Epithelial cell of prostate (primary cell): ENCODE measurements around the gene BMERB1.
"Not testable (repeated sequence)": the region's sequence is repeated elsewhere in the genome, so short reads cannot be mapped to it uniquely, and the experiment has no call there.

Experiments
- DNase-seq: peaks from one replicate; pipeline ENCODE4 v3.0.0-alpha.2; 2011; ENCODE audit warnings: low read depth, low spot score
- H3K27ac ChIP-seq: fragments of 450-650 bp; 2 replicates; pipeline ENCODE4 v1.5.1; 2017; ENCODE audit warnings: mild to moderate bottlenecking

Gene BMERB1

DNA sequence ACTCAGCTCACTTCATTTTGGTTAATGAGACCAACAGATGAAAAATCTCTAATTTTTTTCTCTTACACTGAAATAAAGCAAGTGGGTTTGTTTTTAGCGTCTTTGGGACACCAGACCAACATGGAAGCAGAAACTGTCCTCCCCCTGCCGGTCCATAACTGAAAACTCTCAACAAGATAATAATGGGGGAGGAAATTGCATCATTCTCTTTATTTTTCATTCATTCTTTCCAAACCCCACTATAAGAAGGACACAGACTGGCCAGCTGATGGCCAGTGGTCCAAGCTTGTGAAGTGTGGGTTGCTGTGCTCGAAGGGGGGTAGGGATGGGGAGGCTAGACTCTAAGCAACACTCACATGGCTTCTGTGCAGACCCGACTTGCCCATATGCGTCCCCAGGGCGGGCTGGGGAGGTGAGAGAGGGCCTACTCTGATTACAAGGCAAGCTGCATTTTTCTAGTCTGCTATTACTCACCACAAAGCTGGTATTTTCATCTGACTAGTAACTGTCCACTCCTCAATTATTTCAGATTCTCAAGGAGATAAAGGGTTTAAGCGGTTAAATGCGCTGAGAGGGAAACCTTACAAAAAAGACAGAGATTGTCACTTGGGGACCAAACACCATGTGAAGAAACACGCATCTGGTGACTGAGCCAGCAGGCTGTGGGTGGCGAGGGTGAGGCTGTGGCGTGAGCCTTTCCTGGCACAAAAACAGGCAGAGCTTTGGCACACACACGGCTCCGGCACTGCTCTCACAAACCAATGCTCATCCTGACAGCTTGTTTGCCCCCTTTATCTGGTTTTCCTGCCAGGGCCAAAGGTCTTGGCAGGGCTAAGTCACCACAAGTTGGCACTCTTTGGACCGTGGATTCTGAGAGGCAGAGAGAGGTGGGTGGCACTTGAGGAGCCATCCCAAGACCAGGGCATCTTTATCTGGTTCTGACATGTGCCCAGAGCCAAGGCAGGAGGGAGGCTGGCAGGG is 170.4 kb downstream of the BMERB1 start:
- peak overlapping the region; percentile 29 for H3K27ac ChIP-seq
- no peak for DNase-seq

DNA sequence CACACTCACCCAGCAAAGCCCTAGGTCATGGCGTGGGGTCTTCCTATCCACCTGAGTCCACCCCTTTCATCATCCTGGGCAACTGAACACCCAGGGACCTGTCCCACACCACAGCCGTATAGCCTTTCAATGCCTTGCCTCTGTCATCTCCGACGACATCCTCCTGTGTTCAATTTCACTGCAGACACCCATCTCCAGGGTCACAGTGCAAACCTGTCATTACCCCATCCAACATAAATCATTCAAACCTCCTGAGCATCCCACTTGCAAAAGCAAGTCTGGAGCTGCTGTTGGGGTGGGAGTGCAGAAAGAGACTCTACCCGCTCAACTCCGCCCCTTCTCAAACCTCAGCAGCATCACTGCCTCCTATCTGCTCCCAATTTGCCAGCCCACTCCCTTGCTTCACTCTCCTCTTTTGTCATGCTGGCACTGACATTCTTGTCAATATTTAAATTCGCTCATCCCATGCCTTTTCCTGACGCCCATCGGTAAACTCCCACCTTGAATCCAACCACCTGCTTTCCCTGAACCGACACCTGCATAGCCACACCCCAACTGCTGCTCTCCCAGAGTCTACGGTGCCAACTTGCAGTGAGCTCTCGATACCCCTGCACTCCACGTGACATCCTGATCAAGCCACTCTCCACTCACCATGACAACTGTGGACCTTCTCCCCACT is 171.6 kb downstream of the BMERB1 start:
- DNase-seq, result no peak
- peak overlapping the region; percentile 27 for H3K27ac ChIP-seq

DNA sequence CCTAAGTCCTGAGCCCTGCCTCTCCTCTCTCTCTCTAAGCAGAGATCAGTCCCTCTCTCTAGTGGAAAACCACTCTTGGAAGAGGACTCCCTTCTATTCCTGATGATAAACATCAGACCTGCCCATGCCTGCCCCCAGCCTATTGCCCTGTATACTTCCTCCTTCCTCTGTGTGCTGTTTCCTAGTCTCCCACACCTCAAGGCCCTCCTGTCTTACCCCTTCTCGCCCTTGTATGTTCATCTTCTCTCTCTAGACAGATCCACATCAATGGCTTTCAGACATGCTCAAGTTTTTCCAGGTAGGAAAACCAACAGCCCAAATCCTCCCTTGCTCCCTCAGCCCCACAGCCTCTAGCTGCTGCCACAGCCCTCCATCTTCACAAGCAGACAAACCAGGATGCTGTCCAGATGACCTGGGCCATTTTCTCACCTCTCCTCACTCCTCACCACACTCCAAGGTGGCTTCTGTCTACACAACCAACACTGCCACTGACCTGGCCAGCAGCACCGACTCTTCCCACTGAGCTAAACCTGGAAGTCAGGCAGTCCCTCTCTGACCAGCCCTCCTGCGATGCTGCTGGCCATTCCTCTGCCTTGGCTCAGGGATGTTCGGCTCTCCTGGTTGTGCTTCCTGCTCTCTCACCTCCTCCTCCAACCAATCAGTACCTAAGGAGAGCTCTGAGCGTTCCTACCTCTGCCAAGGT is 172.3 kb downstream of the BMERB1 start:
- DNase-seq, result no peak
- H3K27ac ChIP-seq, result peak overlapping the region; percentile 27

DNA sequence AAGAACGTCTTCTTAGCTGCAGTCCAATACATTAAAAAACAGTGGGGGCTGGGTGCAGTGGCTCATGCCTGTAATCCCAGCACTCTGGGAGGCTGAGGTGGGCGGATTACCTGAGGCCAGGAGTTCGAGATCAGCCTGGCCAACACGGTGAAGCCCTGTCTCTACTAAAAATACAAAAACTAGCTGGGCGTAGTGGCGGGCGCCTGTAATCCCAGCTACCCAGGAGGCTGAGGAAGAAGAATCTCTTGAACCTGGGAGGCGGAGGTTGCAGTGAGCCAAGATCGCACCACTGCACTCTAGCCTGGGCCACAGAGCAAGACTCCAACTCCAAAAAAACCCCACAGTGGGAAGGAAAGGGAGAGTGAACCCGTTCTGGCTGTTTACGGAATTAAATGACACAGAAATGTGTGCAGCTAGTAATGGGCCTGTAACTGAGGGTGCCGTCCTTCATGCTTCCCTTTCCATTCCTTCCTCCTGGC is 172.9 kb downstream of the BMERB1 start:
- not testable (repeated sequence) for DNase-seq
- peak overlapping the region; percentile 39 for H3K27ac ChIP-seq

DNA sequence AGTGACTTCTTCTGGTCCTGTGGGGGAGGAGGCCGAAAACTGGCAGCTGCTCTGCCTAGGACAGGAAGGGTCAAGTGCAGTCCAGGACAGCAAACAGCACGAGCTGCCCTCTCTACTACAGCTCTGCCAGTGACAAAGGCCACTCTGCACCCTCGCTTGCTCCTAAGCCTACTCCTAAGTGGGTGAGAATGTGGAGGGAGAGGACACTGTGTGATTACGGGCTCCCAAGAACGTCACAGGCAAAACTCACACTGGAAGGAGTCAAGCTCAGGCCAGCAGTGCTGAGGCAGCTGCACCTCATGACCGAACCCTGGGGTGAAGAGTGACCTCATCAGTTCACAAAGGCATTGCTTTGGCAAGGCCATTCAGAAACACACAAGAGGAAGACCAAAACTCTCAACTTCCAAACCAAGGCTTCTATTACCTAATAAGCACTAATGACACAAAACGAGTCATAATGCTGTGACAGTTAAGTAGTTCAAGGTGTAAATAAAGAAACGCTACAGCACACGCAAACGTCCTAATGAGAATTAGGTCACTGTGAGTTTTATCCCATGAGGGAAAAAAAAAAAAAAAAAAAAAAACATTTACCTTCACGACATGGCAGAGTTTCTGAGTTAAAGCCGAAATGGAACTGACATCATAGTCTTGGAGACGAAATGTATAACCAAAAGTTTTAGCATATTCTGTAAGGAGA is 173.5 kb downstream of the BMERB1 start:
- peak overlapping the region; percentile 39 for H3K27ac ChIP-seq
- no peak for DNase-seq

DNA sequence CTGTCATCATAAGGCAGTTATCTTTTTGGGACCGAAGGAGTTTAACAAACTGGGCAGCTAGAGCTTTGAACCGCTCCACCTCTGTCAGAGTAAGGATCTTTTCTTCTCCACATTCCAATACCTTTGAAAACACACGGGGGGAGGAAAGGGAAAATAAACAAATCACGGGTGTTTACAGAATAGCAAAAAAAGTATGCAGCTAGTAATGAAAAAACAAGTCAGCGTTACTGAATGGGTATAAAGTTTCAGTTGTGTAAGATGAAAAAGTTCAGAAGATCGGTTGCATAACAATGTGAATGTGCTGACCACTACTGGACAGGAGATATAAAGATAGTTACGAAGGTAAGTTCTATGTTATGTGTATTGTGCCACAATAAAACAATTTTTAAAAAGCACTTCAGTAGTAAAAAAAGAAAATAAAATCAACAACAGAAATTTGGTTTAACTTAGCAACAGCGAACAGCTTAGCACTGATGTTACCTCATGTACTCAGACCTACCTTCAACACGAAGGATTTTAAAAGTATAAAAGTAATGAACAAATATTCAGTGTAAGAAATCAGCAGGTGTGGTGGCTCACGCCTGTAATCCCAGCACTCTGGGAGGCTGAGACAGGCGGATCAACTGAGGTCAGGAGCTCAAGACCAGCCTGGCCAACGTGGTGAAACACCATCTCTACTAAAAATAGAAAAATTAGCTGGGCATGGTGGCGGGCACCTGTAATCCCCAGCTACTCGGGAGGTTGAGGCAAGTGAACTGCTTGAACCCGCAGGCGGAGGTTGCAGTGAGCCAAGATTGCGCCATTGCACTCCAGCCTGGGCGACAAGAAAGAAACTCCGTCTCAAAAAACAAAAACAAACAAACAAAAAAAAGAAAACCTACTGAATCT is 174.3 kb downstream of the BMERB1 start:
- peak overlapping the region; percentile 39 for H3K27ac ChIP-seq
- DNase-seq, result no peak

DNA sequence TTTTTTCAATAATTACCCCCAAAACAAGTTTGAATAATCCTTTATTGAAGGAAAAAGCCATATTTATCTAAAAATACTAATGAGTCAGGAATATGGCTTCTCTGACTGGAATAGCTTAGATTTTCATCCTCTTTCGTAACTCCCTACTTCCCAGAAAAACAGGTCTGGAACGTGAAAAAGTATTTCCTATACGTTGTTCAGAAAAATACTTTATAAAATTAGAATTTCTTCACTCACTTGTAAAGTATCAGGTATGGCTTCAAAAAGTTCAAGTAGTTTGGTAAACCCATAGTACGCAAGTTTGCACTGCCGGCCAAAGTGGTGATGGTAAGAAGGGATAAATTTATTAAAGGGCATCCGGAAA is 174.9 kb downstream of the BMERB1 start:
- H3K27ac ChIP-seq, result no peak overlapping the region
- DNase-seq, result no peak

DNA sequence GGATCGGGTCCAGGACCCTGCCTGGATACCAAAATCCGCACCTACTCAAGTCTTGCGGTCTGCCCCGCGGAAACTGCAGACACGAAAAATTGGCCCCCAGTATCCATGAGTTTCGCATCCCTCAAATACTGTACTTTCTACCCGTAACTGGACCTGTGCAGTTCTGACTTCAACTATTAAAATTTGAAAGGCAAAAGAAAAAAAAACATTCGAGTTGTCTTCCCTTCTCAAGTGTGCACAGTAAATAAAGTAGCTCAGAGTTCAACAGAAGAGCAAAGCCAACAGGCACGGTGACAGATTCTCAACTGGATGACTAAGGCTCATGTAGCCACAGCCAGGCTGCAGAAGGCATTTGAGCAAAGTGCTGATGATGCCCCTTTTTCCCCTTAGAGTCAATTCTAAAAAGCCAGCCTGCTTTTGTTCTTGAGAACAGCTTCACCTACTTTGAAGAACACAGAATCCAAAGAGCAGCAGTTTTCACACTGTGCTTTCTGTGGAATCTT is 176.0 kb downstream of the BMERB1 start:
- no peak overlapping the region for H3K27ac ChIP-seq

DNA sequence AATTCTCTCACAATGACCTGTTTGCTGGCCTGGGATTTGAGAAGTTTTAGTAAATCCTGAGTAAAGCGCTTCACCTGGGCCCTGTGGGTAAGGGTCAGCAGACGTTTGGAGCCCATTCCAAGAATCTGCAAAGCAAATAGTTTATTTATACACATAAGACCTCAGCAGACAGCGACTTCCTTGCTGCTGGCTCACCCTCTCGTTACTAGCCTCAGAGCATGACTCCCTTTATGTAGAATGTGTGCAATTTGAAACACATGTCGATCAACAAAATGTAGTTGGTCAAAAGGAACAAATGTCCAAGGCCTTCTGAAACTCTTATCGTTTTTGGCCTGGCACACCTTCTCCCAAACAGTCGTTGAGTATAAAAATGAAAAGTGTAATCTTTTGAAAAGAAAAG is 177.2 kb downstream of the BMERB1 start:
- DNase-seq, result no peak
- no peak overlapping the region for H3K27ac ChIP-seq

More for the DNA sequence above, 176.0 kb downstream of the BMERB1 start:
- DNase-seq, result no peak

DNA sequence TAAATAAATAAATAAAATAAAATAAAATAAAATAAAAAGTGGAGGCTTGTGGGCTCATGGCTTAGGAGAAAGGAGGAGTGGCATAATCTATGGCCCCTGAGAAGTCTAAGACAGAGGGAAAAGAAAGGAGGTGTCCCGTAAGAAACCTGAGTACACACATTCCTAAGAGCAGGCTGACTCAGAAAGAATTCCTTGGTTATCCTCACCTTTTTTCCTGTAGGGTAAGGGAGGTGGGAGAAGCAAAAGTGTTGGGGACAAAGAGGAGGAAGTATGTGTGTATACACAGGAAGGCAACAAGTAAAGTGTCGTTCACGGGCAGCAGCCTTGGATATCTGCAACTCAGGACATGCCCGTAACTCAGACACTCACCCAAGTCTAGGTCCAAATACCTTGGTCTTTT is 179.3 kb downstream of the BMERB1 start:
- no peak for DNase-seq

DNA sequence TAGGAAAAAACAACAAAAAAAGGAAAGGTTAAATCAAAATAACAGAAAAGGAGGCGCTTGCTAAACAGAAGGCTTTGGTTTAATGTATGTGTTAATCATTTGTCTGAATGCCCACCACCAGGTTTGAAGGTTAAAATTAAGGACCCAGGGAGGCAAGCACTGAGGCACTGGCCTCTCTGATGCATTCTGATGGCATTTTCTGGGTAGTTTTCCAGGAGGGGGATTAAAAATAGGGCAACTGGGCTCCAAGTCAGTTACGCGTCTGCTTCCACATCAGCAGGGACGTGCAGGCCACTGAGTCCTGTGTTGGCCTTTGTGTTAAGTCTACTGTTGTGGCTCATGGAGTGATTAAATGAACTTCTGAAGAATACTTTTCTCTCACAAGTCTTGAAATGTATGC is 181.6 kb downstream of the BMERB1 start:
- DNase-seq, result no peak
- H3K27ac ChIP-seq, result no peak overlapping the region

More for the DNA sequence above, 179.3 kb downstream of the BMERB1 start:
- H3K27ac ChIP-seq, result peak overlapping the region; percentile 86

DNA sequence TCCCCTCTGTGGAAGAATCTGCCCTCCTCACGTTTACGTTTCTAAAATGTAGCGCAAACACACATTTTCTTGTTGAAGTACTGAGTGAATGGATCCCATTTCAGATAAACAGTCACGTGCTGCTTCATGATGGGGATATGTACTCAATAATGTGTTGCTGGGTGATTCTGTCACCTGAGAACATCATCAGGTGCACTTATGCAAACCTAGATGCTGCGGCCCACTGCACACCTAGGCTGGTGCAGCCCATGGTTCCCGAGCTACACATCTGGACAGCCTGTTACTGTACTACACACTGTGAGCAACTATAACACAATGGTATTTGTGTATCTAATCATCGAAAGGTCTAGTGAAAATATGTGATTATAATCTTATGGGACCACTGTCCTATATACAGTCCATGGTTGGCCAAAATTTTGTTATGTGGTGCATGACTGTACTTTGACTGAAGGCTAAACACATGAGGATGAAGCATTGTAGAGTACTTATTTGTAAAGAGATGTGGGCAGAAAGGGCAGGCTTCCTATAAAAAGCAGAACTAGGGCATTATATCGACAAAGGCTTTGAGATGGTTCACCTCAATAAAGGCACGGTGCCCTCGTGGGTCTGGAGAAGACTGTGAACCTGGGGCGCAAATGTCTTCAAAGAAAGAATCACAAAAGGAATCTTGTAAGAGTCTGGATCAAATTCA is 182.2 kb downstream of the BMERB1 start:
- DNase-seq, result no peak
- no peak overlapping the region for H3K27ac ChIP-seq

DNA sequence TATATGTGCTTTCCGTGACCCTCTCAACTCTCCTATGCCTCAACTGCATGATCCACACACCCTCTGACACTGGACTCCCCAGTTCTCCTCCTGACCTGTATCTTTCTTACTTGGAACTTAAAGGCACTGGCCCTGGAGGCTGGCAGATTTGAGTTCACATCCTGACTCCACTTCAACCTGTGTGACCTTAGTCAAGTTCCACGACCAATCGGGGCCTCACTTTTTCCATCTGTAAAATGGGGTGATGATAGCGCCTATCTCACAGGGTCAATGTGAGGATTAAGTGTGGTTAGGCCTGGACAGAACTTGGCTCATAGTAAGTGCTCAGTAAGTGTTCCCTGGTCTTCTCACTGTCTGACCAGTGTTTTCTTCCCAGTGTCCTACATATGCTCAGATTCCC is 183.5 kb downstream of the BMERB1 start:
- no peak for DNase-seq
- no peak overlapping the region for H3K27ac ChIP-seq

DNA sequence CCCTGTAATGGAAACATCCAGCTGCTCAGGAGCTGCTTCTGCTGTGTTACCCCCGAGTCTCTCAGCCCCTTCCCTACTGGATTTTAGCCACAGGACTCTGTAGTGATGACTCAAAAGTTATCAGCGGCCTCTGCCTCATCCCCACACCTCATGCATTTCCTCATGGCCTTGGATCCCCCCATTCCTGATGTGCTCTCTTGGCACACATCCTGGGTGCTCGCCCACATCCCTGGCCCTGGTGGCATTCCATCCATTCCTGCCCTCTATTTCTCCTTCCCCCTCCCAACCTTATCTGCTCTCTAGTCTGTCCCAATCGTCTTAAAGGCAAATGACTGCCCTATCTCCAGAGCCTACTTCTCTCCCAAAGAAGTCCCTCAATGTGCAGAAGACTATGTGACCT is 184.0 kb downstream of the BMERB1 start:
- DNase-seq, result no peak
- H3K27ac ChIP-seq, result no peak overlapping the region

DNA sequence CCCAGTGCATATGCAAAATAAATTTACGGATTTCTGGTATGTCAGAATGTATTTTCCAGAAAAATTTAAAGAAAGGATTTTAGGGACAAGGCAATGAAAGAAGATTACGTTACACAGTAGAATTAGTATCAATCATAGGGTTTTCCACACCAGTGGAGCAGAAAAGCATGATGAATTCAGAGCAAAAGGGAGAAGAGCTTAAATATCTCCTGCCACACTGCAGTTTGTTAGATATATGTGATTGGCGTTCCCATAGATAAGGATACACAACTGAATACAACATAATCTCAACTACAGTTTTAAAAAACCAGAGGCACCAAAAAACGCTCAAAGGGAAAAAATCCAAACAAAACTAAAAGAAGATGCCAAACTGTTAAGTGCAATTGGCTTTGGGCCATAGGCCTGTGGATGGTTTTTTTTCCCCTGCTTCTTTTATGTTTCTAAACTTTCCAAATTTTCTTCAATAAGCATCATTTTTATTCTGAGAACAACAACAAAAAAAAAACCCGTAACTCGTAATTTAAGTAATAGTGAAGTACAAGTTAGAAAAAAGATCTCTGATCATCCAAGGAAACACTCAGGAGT is 186.3 kb downstream of the BMERB1 start:
- DNase-seq, result no peak
- no peak overlapping the region for H3K27ac ChIP-seq

DNA sequence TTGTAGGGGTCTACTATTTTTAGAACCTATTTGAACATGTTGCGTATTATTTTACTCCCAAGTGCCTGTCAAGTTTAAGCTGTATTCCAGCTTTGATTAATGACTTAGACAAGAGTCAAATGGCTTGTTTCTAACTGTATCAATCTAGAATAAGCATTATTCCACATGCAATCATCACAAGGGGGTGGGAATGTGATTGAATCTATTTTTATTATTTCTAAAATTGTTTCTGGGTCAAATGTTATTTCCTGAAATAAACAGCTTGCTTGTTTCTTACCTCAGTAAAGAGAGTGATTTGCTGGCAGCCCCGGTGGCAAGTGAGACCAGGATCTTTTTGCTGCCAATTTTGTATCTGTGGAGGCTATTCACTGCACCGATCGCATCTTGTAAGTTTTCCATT is 187.1 kb downstream of the BMERB1 start:
- no peak overlapping the region for H3K27ac ChIP-seq
- DNase-seq, result no peak

DNA sequence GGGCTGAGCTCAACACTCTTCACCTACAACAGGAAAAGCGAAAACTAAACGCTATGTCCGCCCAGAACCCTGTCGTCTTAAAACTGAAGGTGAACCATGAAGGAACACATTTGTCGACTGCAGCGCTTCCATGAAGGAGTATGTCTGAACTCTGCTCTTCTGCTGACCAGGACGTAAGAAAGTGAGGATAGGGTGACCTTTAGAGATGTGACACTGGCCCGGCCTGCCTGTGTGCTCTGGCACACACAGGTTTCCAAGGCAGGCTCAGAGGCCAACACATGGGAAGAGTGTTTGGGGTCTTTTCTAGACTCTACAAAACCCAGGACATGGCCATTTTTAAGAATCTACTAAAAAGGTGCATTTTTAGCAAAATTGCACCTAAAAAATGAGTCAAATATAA is 187.5 kb downstream of the BMERB1 start:
- H3K27ac ChIP-seq, result no peak overlapping the region
- DNase-seq, result no peak
